Measurements from ENCODE around the gene RNU7-1. TPM values are rescaled to one million over a fixed set of nuclear protein-coding genes. Genes with fewer than 3 reads are reported as not detected.

Gene RNU7-1
- total and polyA plus RNA-seq, 9 of the 15 experiments (the other 6 are each of a cell fraction or from before 2014, with no cell fraction given): not detected

DNA sequence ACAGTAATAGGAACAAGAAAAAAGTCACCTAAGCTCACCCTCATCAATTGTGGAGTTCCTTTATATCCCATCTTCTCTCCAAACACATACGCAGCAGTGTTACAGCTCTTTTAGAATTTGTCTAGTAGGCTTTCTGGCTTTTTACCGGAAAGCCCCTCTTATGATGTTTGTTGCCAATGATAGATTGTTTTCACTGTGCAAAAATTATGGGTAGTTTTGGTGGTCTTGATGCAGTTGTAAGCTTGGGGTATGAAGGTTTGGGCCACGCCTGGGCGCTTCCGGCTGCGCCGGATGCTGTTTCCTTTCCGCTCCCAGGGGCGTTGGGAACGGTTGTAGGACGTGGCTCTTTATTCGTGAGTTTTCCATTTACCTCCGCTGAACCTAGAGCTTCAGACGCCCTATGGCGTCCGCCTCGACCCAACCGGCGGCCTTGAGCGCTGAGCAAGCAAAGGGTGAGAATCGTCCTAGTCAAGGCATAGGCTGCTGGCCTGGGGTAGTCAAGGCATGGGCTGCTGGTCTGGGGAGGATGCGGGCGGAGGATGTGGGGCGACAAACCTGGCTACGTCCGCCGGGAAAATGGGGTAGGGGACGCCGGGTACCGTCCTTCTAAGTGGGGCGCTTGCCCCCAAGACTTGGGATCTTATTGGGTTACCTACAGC, at the start of gene RNU7-1, which contains the start of gene C12orf57 (continued):
- peak; percentile 15; the same call in 1 of the 2 replicates for TF ChIP-seq ATF7 (IDR thresholded peaks at IDR 0.05)
- no peak for TF ChIP-seq ZKSCAN3 (CRISPR knock-in tag; IDR thresholded peaks at IDR 0.05)
- peak in 1 of 2 experiments; percentile 90; a peak in 2 of 4 replicates for TF ChIP-seq SRF (CRISPR knock-in tag; IDR thresholded peaks at IDR 0.05)
- 0 out of 2 replicates have a peak, but pooled peaks have one; percentile 27 for TF ChIP-seq ARID1B (IDR thresholded peaks at IDR 0.05)
- TF ChIP-seq DIDO1 (tag; IDR thresholded peaks at IDR 0.05; ENCODE audit: low read depth): no peak
- no peak for TF ChIP-seq JUN (IDR thresholded peaks at IDR 0.05; ENCODE audit: borderline replicate concordance, low read depth, low read length)
- no peak for TF ChIP-seq JUN (CRISPR knock-in tag; IDR thresholded peaks at IDR 0.05; ENCODE audit: borderline replicate concordance)
- peak; percentile 93 for TF ChIP-seq TEAD4 (IDR thresholded peaks at IDR 0.05; ENCODE audit: low read length)
- TF ChIP-seq TEAD4 (CRISPR knock-in tag; IDR thresholded peaks at IDR 0.05; ENCODE audit: borderline replicate concordance): no peak
- peak; percentile 98 for TF ChIP-seq ZNF316 (IDR thresholded peaks at IDR 0.05)
- no peak for TF ChIP-seq PHB2 (IDR thresholded peaks at IDR 0.05; ENCODE audit: low read depth)
- TF ChIP-seq PKNOX1 (IDR thresholded peaks at IDR 0.05): no peak
- TF ChIP-seq TAL1 (IDR thresholded peaks at IDR 0.05): no peak
- peak; percentile 87 for TF ChIP-seq NUFIP1 (IDR thresholded peaks at IDR 0.05; ENCODE audit: partially characterized antibody)
- TF ChIP-seq CREB3L1 (IDR thresholded peaks at IDR 0.05; ENCODE audit: borderline replicate concordance, low read depth): peak; percentile 69
- peak; percentile 100 for TF ChIP-seq POLR2A (conservative IDR thresholded peaks at IDR 0.05)
- TF ChIP-seq BRF1 (IDR thresholded peaks at IDR 0.05; ENCODE audit: borderline replicate concordance, extremely low read depth, insufficient read length): no peak
- no peak; the same call in 1 of the 2 replicates for TF ChIP-seq NCOA1 (IDR thresholded peaks at IDR 0.05; ENCODE audit: low read depth)
- TF ChIP-seq DMBX1 (CRISPR knock-in tag; IDR thresholded peaks at IDR 0.05; ENCODE audit: borderline replicate concordance): peak; percentile 42; the same call in 1 of the 2 replicates
- TF ChIP-seq TAF15 (IDR thresholded peaks at IDR 0.05; ENCODE audit: low read depth, low read length): no peak
- no peak for TF ChIP-seq ZNF449 (CRISPR knock-in tag; IDR thresholded peaks at IDR 0.05)
- no peak for TF ChIP-seq POU5F1 (IDR thresholded peaks at IDR 0.05; ENCODE audit: borderline replicate concordance, low read depth, low read length, partially characterized antibody)
- TF ChIP-seq, protein P1, sequence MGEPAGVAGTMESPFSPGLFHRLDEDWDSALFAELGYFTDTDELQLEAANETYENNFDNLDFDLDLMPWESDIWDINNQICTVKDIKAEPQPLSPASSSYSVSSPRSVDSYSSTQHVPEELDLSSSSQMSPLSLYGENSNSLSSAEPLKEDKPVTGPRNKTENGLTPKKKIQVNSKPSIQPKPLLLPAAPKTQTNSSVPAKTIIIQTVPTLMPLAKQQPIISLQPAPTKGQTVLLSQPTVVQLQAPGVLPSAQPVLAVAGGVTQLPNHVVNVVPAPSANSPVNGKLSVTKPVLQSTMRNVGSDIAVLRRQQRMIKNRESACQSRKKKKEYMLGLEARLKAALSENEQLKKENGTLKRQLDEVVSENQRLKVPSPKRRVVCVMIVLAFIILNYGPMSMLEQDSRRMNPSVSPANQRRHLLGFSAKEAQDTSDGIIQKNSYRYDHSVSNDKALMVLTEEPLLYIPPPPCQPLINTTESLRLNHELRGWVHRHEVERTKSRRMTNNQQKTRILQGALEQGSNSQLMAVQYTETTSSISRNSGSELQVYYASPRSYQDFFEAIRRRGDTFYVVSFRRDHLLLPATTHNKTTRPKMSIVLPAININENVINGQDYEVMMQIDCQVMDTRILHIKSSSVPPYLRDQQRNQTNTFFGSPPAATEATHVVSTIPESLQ (CRISPR knock-in tag; IDR thresholded peaks at IDR 0.05): no peak

All from K562 (cell line).